Measurements from ENCODE around the gene XDH. TPM values are rescaled to one million over a fixed set of nuclear protein-coding genes. Genes with fewer than 3 reads are reported as not detected.

The XDH gene
- total RNA-seq, 2 experiments from 2014 or later: not detected

DNA sequence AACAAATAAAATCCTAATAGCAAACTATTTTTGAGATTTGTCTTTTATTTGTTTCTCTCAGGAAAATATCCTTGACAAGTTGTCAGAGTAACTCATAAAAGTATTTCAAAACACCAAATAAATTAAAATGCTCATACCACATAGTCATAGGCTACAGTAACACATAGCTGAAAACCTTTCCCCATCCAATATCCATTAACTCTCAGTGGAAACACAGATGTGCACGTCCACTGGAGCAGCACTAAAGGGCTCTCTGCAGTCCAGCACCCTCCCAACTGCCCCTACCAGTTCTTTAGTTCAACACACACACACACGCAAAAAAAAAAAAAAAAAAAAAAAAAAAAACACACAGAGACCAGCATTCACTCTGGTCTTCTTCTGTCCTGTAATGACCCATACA, 879 bp upstream of the XDH start:
- peaks cover 4% of the 10 kb centered on the region for H3K4me1 Mint-ChIP-seq
- H3K36me3 Mint-ChIP-seq: no peaks in the 10 kb centered on the region
- peaks cover 21% of the 10 kb centered on the region for H3K9me3 Mint-ChIP-seq
- H3K4me3 Mint-ChIP-seq: no peak overlapping the region
- no peak for DNase-seq
- peaks cover 16% of the 10 kb centered on the region for H3K27me3 Mint-ChIP-seq
- H3K27ac Mint-ChIP-seq: no peak overlapping the region

DNA sequence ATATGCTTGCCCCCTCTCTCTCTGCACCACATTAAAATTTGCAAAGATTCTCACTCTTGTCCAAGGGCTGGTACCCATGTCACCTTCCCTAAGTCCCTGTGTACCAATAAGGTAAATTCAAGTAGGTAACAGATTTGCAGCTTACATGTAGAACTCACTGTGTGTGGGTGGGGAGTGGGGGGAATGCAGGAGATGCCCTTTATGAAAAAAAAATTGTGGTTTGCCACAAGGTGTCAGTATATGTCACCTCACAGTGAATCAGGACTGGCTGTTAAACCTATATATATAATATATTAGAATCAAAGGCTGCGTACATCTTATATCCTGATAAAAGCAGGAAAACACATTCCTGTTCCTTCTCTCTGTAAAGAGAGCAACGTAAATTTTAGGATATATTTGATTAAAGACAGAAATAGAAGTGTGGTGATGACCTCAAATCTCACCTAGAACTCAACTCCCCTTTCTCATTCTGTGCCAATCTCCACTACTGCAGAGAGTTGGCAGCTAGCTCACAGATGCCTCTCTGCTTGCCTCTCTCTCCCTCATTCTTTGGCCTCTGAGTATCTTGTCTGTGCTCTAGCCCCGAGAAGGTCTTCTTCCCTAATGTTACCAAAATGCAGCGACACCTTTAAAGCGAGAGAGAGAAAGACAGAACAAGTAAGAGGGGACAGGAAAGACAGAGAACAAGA, 536 bp downstream of the XDH start:
- Mint-ChIP-seq H3K36me3 (no peaks in the 10 kb centered on the region), H3K4me1 (peaks cover 4% of the 10 kb centered on the region), H3K9me3 (peaks cover 12% of the 10 kb centered on the region), H3K27me3 (peaks cover 19% of the 10 kb centered on the region), H3K4me3 (no peak overlapping the region), H3K27ac (no peak overlapping the region)
- no peak for DNase-seq

DNA sequence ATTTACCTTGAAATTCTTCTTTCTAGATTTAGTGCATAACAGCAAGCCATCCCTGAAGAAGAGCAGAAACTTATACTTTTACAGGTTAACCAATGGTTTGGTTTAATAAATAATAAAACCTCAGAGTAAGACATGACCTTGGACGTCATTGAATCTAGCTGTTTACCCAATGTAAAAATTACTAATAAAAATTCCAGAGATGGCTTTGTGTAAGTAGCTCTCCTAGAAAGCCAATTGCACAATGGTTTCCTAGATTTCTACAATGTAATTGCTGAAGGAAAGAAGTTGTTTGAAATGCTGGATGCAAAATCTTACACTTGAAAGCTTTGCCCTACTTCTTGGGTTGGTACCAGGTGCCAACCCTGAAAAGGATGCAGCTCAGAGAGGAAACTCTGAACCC, 1.5 kb downstream of the XDH start:
- DNase-seq: no peak
- H3K27me3 Mint-ChIP-seq: peaks cover 21% of the 10 kb centered on the region
- H3K36me3 Mint-ChIP-seq: no peaks in the 10 kb centered on the region
- no peak overlapping the region for H3K4me3 Mint-ChIP-seq
- H3K9me3 Mint-ChIP-seq: peaks cover 4% of the 10 kb centered on the region
- H3K27ac Mint-ChIP-seq: no peak overlapping the region
- H3K4me1 Mint-ChIP-seq: peaks cover 4% of the 10 kb centered on the region

DNA sequence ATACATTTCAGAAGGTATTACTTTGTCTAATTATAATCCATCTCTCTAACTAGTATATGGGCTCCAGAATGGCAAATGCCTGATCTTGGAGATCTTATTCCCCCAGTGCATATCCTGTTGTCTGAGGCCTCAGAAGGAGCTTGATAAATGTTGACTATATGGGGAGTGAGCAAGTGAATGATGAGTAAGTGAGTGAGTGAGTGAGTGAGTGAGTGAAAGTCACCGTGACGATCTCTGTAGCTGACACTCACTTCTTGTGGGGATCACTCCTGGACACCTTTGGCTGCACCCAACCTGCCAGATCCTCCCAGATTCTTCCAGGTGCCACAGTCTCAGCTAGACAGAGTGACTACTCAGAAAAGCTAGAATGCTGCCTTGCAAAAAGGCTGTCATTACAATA, 2.8 kb downstream of the XDH start:
- no peak for DNase-seq
- no peaks in the 10 kb centered on the region for H3K36me3 Mint-ChIP-seq
- H3K27me3 Mint-ChIP-seq: peaks cover 22% of the 10 kb centered on the region
- H3K27ac Mint-ChIP-seq: no peak overlapping the region
- no peak overlapping the region for H3K4me3 Mint-ChIP-seq
- H3K4me1 Mint-ChIP-seq: peaks cover 4% of the 10 kb centered on the region
- H3K9me3 Mint-ChIP-seq: no peaks in the 10 kb centered on the region

DNA sequence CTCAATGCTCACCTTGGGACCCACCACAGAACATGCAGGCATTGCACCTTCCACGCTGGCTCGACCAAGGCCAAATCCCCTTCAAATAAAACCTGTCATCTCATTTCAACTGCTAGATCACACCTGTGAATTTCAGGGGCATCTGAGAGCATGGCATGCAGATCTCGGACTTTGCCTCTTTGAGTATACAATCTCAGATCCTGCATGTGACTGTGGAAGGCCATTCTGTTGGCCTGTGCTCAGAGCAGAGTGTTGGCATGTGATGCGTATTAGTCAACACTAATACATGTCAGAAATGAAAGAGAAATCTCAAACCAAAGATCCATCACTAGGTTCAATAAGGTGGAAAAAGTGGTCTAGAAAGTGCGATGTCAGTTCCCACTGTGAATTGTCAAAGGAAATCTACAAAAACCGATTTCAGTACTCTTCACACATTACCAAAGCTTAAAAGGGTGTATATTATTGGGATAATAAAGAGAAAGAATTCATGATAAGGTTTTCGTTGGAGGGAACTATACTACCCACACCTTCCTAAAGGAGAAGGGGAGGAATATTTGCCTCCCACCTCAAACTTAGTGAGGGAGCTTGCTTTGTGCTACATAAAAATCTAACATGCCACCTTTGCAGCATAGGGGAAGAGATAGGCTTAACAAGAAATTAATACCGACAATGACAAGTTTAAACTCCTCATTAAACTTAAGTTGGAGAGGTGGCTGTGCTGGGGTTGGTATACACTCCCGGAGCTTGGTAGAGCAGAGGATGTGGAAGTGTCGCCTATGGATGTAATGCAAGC, 7.8 kb downstream of the XDH start:
- Mint-ChIP-seq H3K4me3 (no peak overlapping the region), H3K36me3 (no peaks in the 10 kb centered on the region), H3K27ac (no peak overlapping the region), H3K4me1 (no peaks in the 10 kb centered on the region), H3K9me3 (no peaks in the 10 kb centered on the region), H3K27me3 (peaks cover 8% of the 10 kb centered on the region)
- DNase-seq: no peak

DNA sequence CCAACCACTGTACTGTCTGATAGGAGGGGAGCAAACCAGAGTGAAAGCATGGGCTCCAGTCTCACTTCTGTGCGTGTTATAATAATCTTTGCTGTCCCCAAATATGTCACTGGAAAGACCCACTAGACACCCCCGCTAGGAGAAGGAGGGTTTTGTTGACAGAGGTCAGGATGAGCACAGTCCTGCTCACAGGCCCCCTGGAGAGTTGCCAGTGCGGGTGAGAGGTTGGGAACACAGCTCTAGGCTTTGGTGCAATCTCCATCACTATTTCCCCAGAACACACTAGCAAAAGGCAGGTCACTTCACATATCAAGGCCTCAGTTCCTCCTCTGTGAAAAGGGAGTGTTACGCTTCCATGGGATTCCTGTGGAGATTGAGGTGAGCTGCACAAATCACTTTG, 9.7 kb downstream of the XDH start:
- no peak overlapping the region for H3K27ac Mint-ChIP-seq
- DNase-seq: no peak
- H3K9me3 Mint-ChIP-seq: no peaks in the 10 kb centered on the region
- no peaks in the 10 kb centered on the region for H3K4me1 Mint-ChIP-seq
- peaks cover 6% of the 10 kb centered on the region for H3K27me3 Mint-ChIP-seq
- H3K4me3 Mint-ChIP-seq: no peak overlapping the region
- no peaks in the 10 kb centered on the region for H3K36me3 Mint-ChIP-seq

DNA sequence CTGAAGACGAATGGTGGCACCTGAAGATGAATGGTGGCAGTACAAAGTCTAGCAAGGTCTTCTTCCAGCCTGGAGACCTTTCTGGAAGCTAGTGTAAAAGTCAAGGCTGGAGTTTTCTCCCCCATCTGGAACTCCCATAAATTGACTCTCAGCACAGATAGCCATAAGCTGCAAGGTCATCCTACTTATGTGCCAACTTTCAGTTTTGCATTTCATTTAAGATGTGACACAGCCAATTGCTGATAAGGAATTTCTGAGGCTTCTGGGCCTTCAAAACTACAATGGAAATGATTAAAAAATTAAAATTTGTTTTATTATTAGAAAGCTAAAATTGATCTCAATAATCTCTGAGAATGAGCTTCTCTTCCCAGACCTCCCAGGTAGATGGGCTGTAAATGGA, 10.2 kb downstream of the XDH start:
- Mint-ChIP-seq H3K36me3 (no peaks in the 10 kb centered on the region), H3K4me3 (no peak overlapping the region), H3K4me1 (no peaks in the 10 kb centered on the region), H3K9me3 (no peaks in the 10 kb centered on the region), H3K27me3 (peaks cover 6% of the 10 kb centered on the region), H3K27ac (no peak overlapping the region)
- DNase-seq: no peak

DNA sequence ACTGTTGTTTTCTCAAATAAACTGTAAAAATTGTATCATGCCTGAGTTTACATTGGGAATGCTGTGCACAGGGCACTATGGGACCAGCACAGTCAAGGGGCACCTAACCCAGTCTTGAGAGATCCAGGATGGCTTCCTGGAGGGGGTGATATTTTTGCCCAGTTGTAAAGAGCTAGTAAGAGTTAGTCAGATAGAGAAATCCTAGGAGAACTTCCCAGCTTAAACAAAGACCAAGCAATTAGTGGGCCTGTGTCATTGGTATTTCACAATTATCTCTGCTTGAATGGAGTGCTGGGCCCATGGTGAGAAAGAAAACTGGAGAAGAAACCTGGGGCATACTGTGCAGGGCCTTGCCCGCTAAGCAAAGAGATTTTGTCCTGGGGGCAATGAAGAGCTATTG, 12.2 kb downstream of the XDH start:
- DNase-seq: no peak
- Mint-ChIP-seq H3K36me3 (no peaks in the 10 kb centered on the region), H3K4me1 (no peaks in the 10 kb centered on the region), H3K27me3 (no peaks in the 10 kb centered on the region), H3K4me3 (no peak overlapping the region), H3K27ac (no peak overlapping the region), H3K9me3 (no peaks in the 10 kb centered on the region)

DNA sequence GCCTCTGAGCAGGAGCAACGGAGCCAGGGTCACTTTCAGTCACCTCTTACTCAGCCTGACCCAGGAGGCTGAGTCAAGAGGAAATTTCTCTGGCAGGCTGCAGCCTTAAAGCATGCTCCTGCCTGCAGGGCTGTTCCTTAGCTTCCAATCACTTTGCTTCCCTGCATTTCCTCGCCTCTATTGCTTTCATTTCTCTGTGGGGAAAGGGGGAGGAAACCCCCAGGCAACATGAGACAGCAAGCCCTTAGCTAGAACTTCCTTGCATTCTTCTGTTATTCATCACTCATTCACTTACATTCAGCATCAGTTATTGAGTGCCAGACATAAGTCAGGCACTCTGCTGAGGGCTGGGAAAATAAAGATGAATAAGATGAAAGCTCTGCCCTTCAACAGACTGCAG, 13.0 kb downstream of the XDH start:
- H3K4me3 Mint-ChIP-seq: no peak overlapping the region
- H3K27me3 Mint-ChIP-seq: no peaks in the 10 kb centered on the region
- no peaks in the 10 kb centered on the region for H3K4me1 Mint-ChIP-seq

DNA sequence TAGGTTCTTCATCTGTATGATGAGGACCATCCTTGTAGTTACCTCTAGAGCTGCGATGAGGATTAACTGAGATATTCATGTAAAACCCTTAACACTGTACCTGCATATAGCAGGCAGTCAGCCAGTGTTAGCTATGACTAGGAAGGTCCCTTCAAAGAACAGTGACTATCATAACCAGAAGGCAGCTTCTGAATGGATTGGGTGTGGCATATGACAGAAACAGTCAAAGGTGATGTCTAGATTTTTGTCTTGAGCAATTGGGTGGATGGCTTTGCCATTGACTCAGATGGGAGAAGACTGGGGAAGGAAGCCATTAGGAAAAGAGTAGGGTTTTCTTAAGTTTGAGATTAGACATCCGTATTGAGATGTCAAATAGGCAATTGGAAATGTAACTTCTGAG, 15.7 kb downstream of the XDH start:
- Mint-ChIP-seq H3K9me3 (no peaks in the 10 kb centered on the region), H3K4me1 (no peaks in the 10 kb centered on the region), H3K36me3 (no peaks in the 10 kb centered on the region), H3K27ac (no peak overlapping the region), H3K4me3 (no peak overlapping the region), H3K27me3 (no peaks in the 10 kb centered on the region)
- no peak for DNase-seq

More for the DNA sequence above, 13.0 kb downstream of the XDH start:
- Mint-ChIP-seq H3K9me3 (no peaks in the 10 kb centered on the region), H3K36me3 (no peaks in the 10 kb centered on the region), H3K27ac (no peak overlapping the region)
- no peak for DNase-seq

DNA sequence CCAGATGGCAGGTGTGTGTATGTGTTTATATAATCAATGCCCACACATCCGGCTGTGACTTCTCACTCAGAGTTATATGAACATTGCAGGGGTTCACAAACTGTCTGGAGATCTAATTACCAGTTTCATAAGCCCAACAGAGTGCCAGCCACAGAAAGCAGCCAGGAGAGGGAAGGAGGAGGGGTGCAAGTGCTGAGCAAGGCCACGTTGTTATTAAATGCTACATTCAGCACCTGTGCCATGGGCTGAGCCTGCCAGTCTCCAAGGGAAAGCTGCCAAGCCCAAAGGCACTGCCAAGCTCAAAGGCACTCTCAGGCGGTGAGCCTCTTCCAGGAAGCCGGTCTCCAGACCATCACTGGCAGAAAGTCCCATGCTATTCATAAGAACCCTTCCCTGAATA, 17.4 kb downstream of the XDH start:
- no peaks in the 10 kb centered on the region for H3K36me3 Mint-ChIP-seq
- no peak overlapping the region for H3K27ac Mint-ChIP-seq
- H3K4me3 Mint-ChIP-seq: no peak overlapping the region

DNA sequence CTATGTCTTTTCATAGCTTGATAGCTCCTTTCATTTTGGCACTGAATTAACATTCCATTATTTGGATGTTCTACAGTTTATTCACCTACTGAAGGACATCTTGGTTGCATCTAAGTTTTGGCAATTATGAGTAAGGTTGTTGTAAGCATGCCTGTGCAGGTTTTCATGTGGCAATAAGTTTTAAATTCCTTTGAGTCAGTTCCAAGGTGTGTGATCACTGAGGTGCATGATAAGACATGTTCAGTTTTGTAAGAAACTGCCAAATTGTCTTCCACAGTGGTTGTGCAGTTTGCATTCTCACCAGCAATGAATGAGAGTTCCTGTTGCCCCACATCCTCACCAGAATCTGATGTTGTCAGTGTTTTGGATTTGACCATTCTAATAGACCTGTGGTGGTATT, 24.2 kb downstream of the XDH start:
- Mint-ChIP-seq H3K27me3 (peaks cover 6% of the 10 kb centered on the region), H3K4me1 (no peaks in the 10 kb centered on the region), H3K27ac (no peak overlapping the region), H3K36me3 (no peaks in the 10 kb centered on the region), H3K4me3 (no peak overlapping the region), H3K9me3 (no peaks in the 10 kb centered on the region)
- no peak for DNase-seq

More for the DNA sequence above, 17.4 kb downstream of the XDH start:
- no peaks in the 10 kb centered on the region for H3K27me3 Mint-ChIP-seq
- H3K9me3 Mint-ChIP-seq: no peaks in the 10 kb centered on the region
- H3K4me1 Mint-ChIP-seq: no peaks in the 10 kb centered on the region
- no peak for DNase-seq

DNA sequence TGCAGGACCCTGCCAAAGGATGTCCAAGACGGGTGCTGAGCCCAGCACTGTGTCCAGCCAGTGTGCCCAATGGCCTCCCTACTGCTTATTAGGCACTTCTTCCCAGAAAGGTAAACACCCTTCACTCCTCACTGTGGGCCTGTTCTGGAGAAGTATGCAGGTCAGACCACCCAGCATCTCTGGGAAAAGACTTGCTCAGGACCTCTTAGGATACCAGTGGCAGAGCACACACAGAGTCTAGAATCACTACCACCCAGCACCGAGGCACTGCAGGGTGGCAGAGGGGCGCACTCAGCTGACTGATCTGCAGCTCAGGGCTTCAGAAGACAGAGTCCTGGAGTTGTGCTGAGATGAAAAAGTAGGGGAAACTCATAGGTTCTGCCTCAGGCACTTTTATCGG, 25.8 kb downstream of the XDH start:
- H3K4me3 Mint-ChIP-seq: no peak overlapping the region
- no peaks in the 10 kb centered on the region for H3K36me3 Mint-ChIP-seq
- no peak for DNase-seq
- peaks cover 7% of the 10 kb centered on the region for H3K4me1 Mint-ChIP-seq
- no peaks in the 10 kb centered on the region for H3K9me3 Mint-ChIP-seq
- H3K27ac Mint-ChIP-seq: no peak overlapping the region
- peaks cover 6% of the 10 kb centered on the region for H3K27me3 Mint-ChIP-seq

DNA sequence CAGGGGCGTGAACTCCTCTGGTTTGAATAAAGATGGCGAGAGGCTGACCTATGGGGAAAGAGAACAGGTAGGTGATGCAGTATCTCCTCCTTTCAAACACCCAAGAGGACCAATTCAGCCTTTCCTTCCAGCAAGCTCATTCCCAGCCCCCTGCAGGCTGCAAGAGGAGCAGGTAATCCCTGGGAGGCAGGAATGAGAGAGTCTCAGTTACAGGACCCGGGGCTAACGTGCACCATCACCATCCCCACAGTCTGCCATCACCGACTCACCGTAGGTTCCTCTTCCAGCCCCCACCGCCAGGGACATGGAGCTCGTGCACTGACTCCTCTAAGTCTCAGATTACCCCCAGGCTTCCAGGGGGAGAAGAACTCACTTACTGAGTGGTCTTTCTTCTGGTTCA, 26.7 kb downstream of the XDH start:
- DNase-seq: no peak
- Mint-ChIP-seq H3K4me1 (peaks cover 7% of the 10 kb centered on the region), H3K27me3 (peaks cover 6% of the 10 kb centered on the region), H3K9me3 (no peaks in the 10 kb centered on the region), H3K36me3 (no peaks in the 10 kb centered on the region), H3K27ac (no peak overlapping the region), H3K4me3 (no peak overlapping the region)

DNA sequence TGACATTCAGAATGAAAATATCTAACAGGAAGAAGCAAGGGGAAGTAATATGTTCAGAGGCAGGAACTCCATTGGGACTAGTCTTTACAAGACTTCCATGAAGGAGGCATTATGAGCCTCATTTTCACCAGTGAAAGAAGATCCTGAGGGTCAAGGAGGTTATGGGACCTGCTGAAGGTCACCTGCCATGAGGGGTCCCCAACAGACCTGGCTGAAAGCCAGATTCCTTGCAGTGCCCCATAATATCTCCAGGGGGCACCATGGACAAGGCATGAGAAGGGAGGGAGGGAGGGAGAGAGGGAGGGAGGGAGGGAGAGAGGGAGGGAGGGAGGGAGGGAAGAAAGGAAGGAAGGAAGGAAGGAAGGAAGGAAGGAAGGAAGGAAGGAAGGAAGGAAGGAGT, 27.9 kb downstream of the XDH start:
- no peak overlapping the region for H3K4me3 Mint-ChIP-seq
- H3K9me3 Mint-ChIP-seq: no peaks in the 10 kb centered on the region
- H3K27ac Mint-ChIP-seq: no peak overlapping the region
- H3K27me3 Mint-ChIP-seq: peaks cover 6% of the 10 kb centered on the region
- no peaks in the 10 kb centered on the region for H3K36me3 Mint-ChIP-seq
- peaks cover 8% of the 10 kb centered on the region for H3K4me1 Mint-ChIP-seq
- no peak for DNase-seq

DNA sequence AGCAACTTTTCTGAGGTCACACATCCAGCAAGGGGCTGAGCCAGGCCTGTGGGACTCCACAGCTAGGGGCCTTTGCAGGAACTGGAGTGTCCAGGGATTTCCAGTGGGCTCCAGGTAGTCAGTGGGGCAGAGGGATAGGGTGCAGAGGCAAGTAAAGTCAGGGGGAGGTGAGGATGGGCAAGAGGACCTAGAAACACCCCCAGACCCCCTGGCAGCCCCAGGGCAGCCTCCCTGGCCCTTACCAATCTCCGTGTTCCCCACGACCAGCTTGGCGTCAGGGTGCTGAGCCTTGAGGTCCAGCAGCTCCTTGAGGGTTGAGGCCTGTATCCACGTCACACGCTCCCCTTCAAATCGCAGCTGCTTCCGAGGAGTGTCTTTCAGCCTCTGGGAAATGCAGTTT, 28.4 kb downstream of the XDH start:
- H3K4me1 Mint-ChIP-seq: peaks cover 8% of the 10 kb centered on the region
- H3K9me3 Mint-ChIP-seq: no peaks in the 10 kb centered on the region
- no peak overlapping the region for H3K27ac Mint-ChIP-seq
- no peak overlapping the region for H3K4me3 Mint-ChIP-seq
- no peak for DNase-seq
- peaks cover 6% of the 10 kb centered on the region for H3K27me3 Mint-ChIP-seq
- H3K36me3 Mint-ChIP-seq: no peaks in the 10 kb centered on the region

Measured in activated naive CD8-positive, alpha-beta T cell treated with anti-CD3 and anti-CD28 coated beads for 36 hours (primary cell).